ENCODE data around the gene MED25.

Gene MED25

GRCh38 chr19:49802836-49803528 is 15.1 kb upstream of the MED25 start:
- Histone ChIP-seq H3K4me3 (ENCODE audit: low read depth, low read length) (no peak overlapping the region), H3K27ac (no peak overlapping the region)
- no peak for TF ChIP-seq CTCF (IDR thresholded peaks at IDR 0.05; ENCODE audit: low read depth, low read length, missing control alignments)

GRCh38 chr19:49803529-49803856 is 14.6 kb upstream of the MED25 start:
- no peak overlapping the region for H3K4me3 ChIP-seq (ENCODE audit: low read depth, low read length)
- H3K27ac ChIP-seq, result no peak overlapping the region
- no peaks in the 10 kb centered on the region for H3K27me3 ChIP-seq (replicated peaks)
- in situ Hi-C loops (cut with HindIII; ENCODE audit: low pct_ligation_motif_present, low sequenced_read_pairs), result no loop called here
- no peak for DNase-seq
- H3K36me3 ChIP-seq (replicated peaks), result peaks cover 68% of the 10 kb centered on the region
- TF ChIP-seq CTCF (IDR thresholded peaks at IDR 0.05; ENCODE audit: low read depth, low read length, missing control alignments), result no peak

More at GRCh38 chr19:49802836-49803528, 15.1 kb upstream of the MED25 start:
- Histone ChIP-seq H3K27me3 (replicated peaks) (no peaks in the 10 kb centered on the region), H3K36me3 (replicated peaks) (peaks cover 70% of the 10 kb centered on the region)
- in situ Hi-C loops (cut with HindIII; ENCODE audit: low pct_ligation_motif_present, low sequenced_read_pairs), result no loop called here
- DNase-seq, result no peak

DNA sequence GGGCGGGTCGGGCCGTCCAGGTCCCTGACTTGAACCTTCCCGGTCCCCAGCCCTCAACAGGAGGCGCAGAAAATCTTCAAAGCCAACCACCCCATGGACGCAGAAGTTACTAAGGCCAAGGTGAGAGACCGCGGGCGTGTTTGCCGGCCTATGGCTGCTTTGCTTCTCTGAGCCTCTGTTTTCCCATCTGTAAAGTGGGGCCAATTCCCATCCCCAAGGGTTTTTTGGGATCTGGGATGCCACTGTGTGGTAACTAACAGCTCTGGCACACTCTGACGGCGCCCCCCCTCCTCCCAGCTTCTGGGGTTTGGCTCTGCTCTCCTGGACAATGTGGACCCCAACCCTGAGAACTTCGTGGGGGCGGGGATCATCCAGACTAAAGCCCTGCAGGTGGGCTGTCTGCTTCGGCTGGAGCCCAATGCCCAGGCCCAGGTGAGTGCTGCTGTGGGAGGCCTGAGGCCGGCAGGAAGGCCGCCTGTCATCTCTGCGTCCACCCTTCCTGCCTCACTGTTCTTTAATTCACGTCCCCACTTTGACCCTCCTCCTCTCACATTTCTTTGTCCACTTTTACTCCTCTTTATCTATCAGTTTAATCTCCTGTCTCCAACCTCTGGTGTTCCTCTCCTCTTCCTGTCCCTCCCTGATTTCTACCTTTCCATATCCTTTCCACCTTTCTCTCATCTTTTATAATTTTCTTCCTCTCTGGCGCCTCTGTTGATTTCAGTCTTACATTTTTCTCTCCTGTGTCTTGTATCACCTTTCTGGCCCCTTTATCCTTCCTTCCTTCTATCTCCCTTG is 12.1 kb upstream of the MED25 start:
- no peak overlapping the region for H3K27ac ChIP-seq

GRCh38 chr19:49806620-49806959 is 11.5 kb upstream of the MED25 start:
- H3K27me3 ChIP-seq (replicated peaks), result no peaks in the 10 kb centered on the region
- H3K4me3 ChIP-seq (ENCODE audit: low read depth, low read length), result no peak overlapping the region
- DNase-seq, result no peak
- H3K36me3 ChIP-seq (replicated peaks), result peaks cover 39% of the 10 kb centered on the region
- no peak for TF ChIP-seq CTCF (IDR thresholded peaks at IDR 0.05; ENCODE audit: low read depth, low read length, missing control alignments)
- in situ Hi-C loops (cut with HindIII; ENCODE audit: low pct_ligation_motif_present, low sequenced_read_pairs), result no loop called here
- H3K27ac ChIP-seq, result no peak overlapping the region

More for the DNA sequence above, 12.1 kb upstream of the MED25 start:
- Histone ChIP-seq H3K36me3 (replicated peaks) (peaks cover 42% of the 10 kb centered on the region), H3K27me3 (replicated peaks) (no peaks in the 10 kb centered on the region), H3K4me3 (ENCODE audit: low read depth, low read length) (no peak overlapping the region)
- in situ Hi-C loops (cut with HindIII; ENCODE audit: low pct_ligation_motif_present, low sequenced_read_pairs), result no loop called here
- no peak for DNase-seq
- TF ChIP-seq CTCF (IDR thresholded peaks at IDR 0.05; ENCODE audit: low read depth, low read length, missing control alignments), result no peak

DNA sequence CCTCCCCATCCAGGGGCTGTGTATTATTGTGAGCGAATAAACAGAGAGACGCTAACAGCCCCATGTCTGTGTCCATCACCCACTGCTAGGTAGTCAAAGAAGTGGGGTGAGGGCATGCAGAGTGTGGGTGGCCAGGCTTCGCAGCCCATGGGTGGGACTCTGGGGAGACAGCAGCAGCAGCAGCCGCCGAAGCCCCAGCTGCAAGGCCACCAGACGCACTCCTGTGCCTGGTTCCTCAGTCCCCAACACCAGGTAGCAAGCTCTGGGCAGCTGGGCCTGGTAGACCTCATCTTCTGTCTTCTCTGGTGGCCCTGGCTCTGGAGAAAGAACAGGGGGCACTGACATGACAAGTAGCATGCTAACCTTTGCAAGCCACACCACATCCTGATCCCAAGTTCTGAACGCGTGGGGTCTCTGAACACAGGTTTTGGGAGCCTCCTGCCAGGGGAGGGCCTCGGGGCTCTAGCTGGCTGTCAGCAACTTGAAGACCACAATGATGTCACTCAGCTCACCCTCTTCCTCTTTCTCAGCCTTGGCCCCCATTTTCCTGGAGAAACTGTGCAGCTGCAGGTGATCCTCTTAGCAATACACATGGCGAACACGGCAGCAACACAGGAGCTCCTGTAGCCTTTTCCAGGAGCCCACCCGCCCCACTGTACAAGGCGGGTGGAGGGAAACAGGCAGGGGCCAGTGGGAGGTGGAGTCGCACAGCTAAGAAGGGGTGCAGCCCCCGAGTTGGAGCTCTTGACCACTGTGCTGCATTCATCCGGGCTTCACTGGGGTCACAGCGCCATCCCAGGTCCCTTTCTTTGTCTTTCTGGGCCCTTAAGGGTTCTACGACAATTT is 10.8 kb upstream of the MED25 start:
- Histone ChIP-seq H3K27me3 (replicated peaks) (no peaks in the 10 kb centered on the region), H3K4me3 (ENCODE audit: low read depth, low read length) (no peak overlapping the region), H3K36me3 (replicated peaks) (peaks cover 39% of the 10 kb centered on the region), H3K27ac (no peak overlapping the region)
- TF ChIP-seq CTCF (IDR thresholded peaks at IDR 0.05; ENCODE audit: low read depth, low read length, missing control alignments), result no peak
- no peak for DNase-seq
- in situ Hi-C loops (cut with HindIII; ENCODE audit: low pct_ligation_motif_present, low sequenced_read_pairs), result no loop called here

Data from brain microvascular endothelial cell (primary cell).